GM12878 (cell line): ENCODE results near the gene FGF14.

Experiments used
- ATF2 ChIP-seq: IDR thresholded peaks from 2 replicates; pipeline ENCODE4 v1.6.1; 2012; ENCODE audit warnings: low read length, inconsistent platforms
- CEBPB ChIP-seq, 2 experiments: fragments of 150-350 bp in 1 of 2; IDR thresholded peaks; 2 replicates each; pipeline ENCODE4 v1.6.1; 2012 to 2014; ENCODE audit warnings: low read depth in 2 of 2, low read length in 2 of 2, borderline replicate concordance in 1 of 2, inconsistent platforms in 1 of 2
- CTCF ChIP-seq, 3 experiments: IDR thresholded peaks in 2 of 3; conservative IDR thresholded peaks in 1 of 3; 2 replicates each; pipeline ENCODE4 v1.5.1; 2011; ENCODE audit warnings: low read depth in 3 of 3, low read length in 3 of 3, mild to moderate bottlenecking in 3 of 3, control low read depth in 2 of 3, moderate library complexity in 2 of 3, inconsistent platforms in 1 of 3, mixed read lengths in 1 of 3; ENCODE audit not compliant: control insufficient read depth in 2 of 3, insufficient read depth in 1 of 3; ENCODE audit errors: extremely low read depth in 1 of 3
- DPF2 ChIP-seq: fragments of 450-650 bp; IDR thresholded peaks from 2 replicates; pipeline ENCODE4 v1.6.1; 2017; ENCODE audit warnings: mild to moderate bottlenecking
- E4F1 ChIP-seq: fragments of 450-650 bp; IDR thresholded peaks from 2 replicates; pipeline ENCODE4 v1.6.1; 2018; ENCODE audit warnings: borderline replicate concordance, mild to moderate bottlenecking; ENCODE audit not compliant: partially characterized antibody
- EZH2 ChIP-seq: IDR thresholded peaks from 2 replicates; pipeline ENCODE4 v1.6.1; 2012; ENCODE audit warnings: low read depth, mild to moderate bottlenecking, control low read depth, inconsistent platforms, low read length, borderline replicate concordance; ENCODE audit not compliant: control insufficient read depth
- POLR2AphosphoS5 ChIP-seq: IDR thresholded peaks from 2 replicates; pipeline ENCODE4 v1.6.1; 2011; ENCODE audit warnings: mild to moderate bottlenecking, low read length, inconsistent platforms
- REST ChIP-seq: IDR thresholded peaks from 2 replicates; pipeline ENCODE4 v1.6.1; 2012; ENCODE audit warnings: mild to moderate bottlenecking, low read depth, low read length
- SMARCA5 ChIP-seq: fragments of 450-650 bp; IDR thresholded peaks from 2 replicates; pipeline ENCODE4 v1.6.1; 2017; ENCODE audit warnings: mild to moderate bottlenecking
- SRF ChIP-seq, 2 experiments: IDR thresholded peaks; 2 replicates each; pipeline ENCODE4 v1.6.1; 2011; ENCODE audit warnings: low read depth in 2 of 2, low read length in 2 of 2, mild to moderate bottlenecking in 1 of 2, moderate library complexity in 1 of 2
- TCF3 ChIP-seq: IDR thresholded peaks from 2 replicates; pipeline ENCODE4 v1.6.1; 2012; ENCODE audit warnings: low read depth, mild to moderate bottlenecking, low read length, borderline replicate concordance; ENCODE audit not compliant: insufficient read depth
- TCF7 ChIP-seq: IDR thresholded peaks from 2 replicates; pipeline ENCODE4 v1.6.1; 2014; ENCODE audit warnings: antibody characterized with exemption, borderline replicate concordance
- ZBTB33 ChIP-seq: fragments of 450-650 bp; IDR thresholded peaks from 2 replicates; pipeline ENCODE4 v1.6.1; 2017; ENCODE audit warnings: mild to moderate bottlenecking

- no peak for TF ChIP-seq TCF7
- TF ChIP-seq CEBPB (IDR thresholded peaks at IDR 0.05; ENCODE audit: borderline replicate concordance in 1 of 2, low read depth in 2 of 2, low read length in 2 of 2) = no peak
- no peak for TF ChIP-seq ATF2
- no peak for TF ChIP-seq E4F1
- TF ChIP-seq POLR2AphosphoS5 = no peak
- no peak for TF ChIP-seq CTCF (IDR thresholded peaks at IDR 0.05 in 2 of 3, conservative IDR thresholded peaks at IDR 0.05 in 1 of 3; ENCODE audit: control insufficient read depth in 2 of 3, extremely low read depth in 1 of 3, insufficient read depth in 1 of 3, low read depth in 3 of 3, low read length in 3 of 3)
- TF ChIP-seq SRF (IDR thresholded peaks at IDR 0.05; ENCODE audit: low read depth in 2 of 2, low read length in 2 of 2) = no peak
- TF ChIP-seq ZBTB33 = no peak
- no peak for TF ChIP-seq DPF2
- no peak for TF ChIP-seq EZH2
- TF ChIP-seq TCF3 = no peak
- TF ChIP-seq REST = no peak
- no peak for TF ChIP-seq SMARCA5
These were observed 740.0 kb downstream of the FGF14 start for GRCh38 chr13:101661839-101662238.
